Measurements from ENCODE around the gene DDX43.

DNA sequence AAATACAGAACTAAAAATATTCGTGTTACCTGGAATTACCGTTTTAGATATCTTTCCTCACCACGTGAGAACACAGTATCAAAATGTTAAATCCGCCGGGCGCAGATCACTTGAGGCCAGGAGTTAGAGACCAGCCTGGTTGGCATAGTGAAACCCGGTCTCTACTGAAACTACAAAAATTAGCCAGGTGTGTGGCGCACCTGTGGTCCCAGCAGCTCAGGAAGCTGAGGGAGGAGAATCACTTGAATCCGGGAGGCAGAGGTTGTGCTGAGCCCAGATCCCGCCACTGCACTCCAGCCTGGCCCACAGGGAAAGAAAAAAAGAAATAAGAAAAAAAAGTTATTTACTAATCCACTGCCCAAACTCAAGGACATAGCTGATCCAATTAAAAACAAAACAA lies 4.8 kb upstream of the DDX43 start:
- no peak for TF ChIP-seq POLR2A (IDR thresholded peaks at IDR 0.05)
- TF ChIP-seq, protein P1, sequence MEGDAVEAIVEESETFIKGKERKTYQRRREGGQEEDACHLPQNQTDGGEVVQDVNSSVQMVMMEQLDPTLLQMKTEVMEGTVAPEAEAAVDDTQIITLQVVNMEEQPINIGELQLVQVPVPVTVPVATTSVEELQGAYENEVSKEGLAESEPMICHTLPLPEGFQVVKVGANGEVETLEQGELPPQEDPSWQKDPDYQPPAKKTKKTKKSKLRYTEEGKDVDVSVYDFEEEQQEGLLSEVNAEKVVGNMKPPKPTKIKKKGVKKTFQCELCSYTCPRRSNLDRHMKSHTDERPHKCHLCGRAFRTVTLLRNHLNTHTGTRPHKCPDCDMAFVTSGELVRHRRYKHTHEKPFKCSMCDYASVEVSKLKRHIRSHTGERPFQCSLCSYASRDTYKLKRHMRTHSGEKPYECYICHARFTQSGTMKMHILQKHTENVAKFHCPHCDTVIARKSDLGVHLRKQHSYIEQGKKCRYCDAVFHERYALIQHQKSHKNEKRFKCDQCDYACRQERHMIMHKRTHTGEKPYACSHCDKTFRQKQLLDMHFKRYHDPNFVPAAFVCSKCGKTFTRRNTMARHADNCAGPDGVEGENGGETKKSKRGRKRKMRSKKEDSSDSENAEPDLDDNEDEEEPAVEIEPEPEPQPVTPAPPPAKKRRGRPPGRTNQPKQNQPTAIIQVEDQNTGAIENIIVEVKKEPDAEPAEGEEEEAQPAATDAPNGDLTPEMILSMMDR (IDR thresholded peaks at IDR 0.05): no peak

Data from ovary (tissue), 3 donors.